Measurements from ENCODE around the gene SCARF2. TPM values are rescaled to one million over a fixed set of nuclear protein-coding genes. Genes with fewer than 3 reads are reported as not detected.

SCARF2 gene
- total and polyA plus RNA-seq, 2 donors (not counting 1 experiment from before 2014, with no cell fraction given): 8.1 to 14.5 TPM

DNA sequence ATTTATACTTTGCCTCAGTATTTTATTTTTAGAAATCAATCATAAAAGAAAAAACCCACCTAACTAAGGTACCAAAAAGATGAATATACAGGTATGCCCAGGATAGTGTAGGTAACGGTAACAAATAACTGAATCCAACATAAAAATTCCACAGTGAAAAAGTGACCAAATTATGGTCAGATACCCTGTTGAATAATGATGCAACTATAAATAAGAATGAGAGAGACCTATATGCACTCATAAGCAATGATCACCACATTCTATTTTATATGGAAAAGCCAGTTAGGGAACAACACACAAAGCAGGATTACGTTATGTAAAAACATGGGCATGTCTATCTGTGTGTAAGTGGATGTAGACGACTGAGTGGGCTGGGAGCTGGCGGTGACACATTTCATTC lies 50.7 kb downstream of the SCARF2 start:
- peaks cover 7% of the 10 kb centered on the region for H3K27me3 ChIP-seq (ENCODE audit: control insufficient read depth, insufficient read depth, low read length)
- H4K20me1 ChIP-seq (ENCODE audit: control insufficient read depth, extremely low read depth, insufficient read depth, low read length): no peaks in the 10 kb centered on the region

DNA sequence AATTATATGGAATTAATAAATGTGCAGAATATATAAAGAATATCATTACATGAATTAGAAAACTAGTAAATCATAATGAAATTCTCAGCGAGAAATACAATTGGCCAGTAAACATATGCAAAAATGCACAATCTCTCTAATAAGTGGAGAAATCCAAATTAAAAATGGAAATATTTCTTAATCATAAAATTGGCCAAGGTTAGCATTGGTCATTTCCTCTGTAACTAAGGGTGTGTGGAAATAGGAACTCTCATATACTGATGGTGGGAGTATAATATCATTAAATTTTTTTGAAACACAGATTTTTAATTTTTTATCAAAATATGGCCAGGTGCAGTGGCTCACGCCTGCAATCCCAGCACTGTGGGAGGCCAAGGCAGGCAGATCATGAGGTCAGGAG lies 51.3 kb downstream of the SCARF2 start:
- DNase-seq (ENCODE audit: low read depth in 2 of 2): no peak
- no peak overlapping the region for H3K27ac ChIP-seq (ENCODE audit: insufficient read depth, low read length)
- no peaks in the 10 kb centered on the region for H3K9me3 ChIP-seq (ENCODE audit: control insufficient read depth, insufficient read depth, low read depth, low read length)
- no peak overlapping the region for H3K9ac ChIP-seq (ENCODE audit: insufficient read depth, low read length)
- no peaks in the 10 kb centered on the region for H3K4me1 ChIP-seq (ENCODE audit: control insufficient read depth, extremely low read depth, insufficient read depth, low read length)
- no peaks in the 10 kb centered on the region for H4K20me1 ChIP-seq (ENCODE audit: control insufficient read depth, extremely low read depth, insufficient read depth, low read length)
- no peak for TF ChIP-seq EZH2 (IDR thresholded peaks at IDR 0.05; ENCODE audit: low read length, missing control alignments)
- TF ChIP-seq, protein P1, sequence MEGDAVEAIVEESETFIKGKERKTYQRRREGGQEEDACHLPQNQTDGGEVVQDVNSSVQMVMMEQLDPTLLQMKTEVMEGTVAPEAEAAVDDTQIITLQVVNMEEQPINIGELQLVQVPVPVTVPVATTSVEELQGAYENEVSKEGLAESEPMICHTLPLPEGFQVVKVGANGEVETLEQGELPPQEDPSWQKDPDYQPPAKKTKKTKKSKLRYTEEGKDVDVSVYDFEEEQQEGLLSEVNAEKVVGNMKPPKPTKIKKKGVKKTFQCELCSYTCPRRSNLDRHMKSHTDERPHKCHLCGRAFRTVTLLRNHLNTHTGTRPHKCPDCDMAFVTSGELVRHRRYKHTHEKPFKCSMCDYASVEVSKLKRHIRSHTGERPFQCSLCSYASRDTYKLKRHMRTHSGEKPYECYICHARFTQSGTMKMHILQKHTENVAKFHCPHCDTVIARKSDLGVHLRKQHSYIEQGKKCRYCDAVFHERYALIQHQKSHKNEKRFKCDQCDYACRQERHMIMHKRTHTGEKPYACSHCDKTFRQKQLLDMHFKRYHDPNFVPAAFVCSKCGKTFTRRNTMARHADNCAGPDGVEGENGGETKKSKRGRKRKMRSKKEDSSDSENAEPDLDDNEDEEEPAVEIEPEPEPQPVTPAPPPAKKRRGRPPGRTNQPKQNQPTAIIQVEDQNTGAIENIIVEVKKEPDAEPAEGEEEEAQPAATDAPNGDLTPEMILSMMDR (conservative IDR thresholded peaks at IDR 0.05 in 1 of 2, IDR thresholded peaks at IDR 0.05 in 1 of 2; ENCODE audit: low read depth in 1 of 2, low read length in 2 of 2): no peak
- H3K4me3 ChIP-seq (replicated peaks in 1 of 4; ENCODE audit: control extremely low read depth in 1 of 4, insufficient read depth in 1 of 4, low read depth in 3 of 4, low read length in 4 of 4): no peak overlapping the region
- no peaks in the 10 kb centered on the region for H3K79me2 ChIP-seq (ENCODE audit: control insufficient read depth, insufficient read depth, low read length)
- H3K4me2 ChIP-seq (ENCODE audit: extremely low read depth, insufficient read depth, low read length): no peak overlapping the region
- no peaks in the 10 kb centered on the region for H3K36me3 ChIP-seq (ENCODE audit: control insufficient read depth, insufficient read depth, low read length)
- H2AFZ ChIP-seq (ENCODE audit: low read length): no peak overlapping the region
- H3K27me3 ChIP-seq (ENCODE audit: control insufficient read depth, insufficient read depth, low read length): peaks cover 7% of the 10 kb centered on the region

More for the DNA sequence above, 50.7 kb downstream of the SCARF2 start:
- DNase-seq (ENCODE audit: low read depth in 2 of 2): no peak
- no peaks in the 10 kb centered on the region for H3K9me3 ChIP-seq (ENCODE audit: control insufficient read depth, insufficient read depth, low read depth, low read length)
- TF ChIP-seq, protein P1 (conservative IDR thresholded peaks at IDR 0.05 in 1 of 2, IDR thresholded peaks at IDR 0.05 in 1 of 2; ENCODE audit: low read depth in 1 of 2, low read length in 2 of 2): no peak
- no peak for TF ChIP-seq EZH2 (IDR thresholded peaks at IDR 0.05; ENCODE audit: low read length, missing control alignments)
- no peak overlapping the region for H2AFZ ChIP-seq (ENCODE audit: low read length)
- H3K79me2 ChIP-seq (ENCODE audit: control insufficient read depth, insufficient read depth, low read length): no peaks in the 10 kb centered on the region
- H3K4me3 ChIP-seq (replicated peaks in 1 of 4; ENCODE audit: control extremely low read depth in 1 of 4, insufficient read depth in 1 of 4, low read depth in 3 of 4, low read length in 4 of 4): no peak overlapping the region
- no peak overlapping the region for H3K9ac ChIP-seq (ENCODE audit: insufficient read depth, low read length)
- H3K4me2 ChIP-seq (ENCODE audit: extremely low read depth, insufficient read depth, low read length): no peak overlapping the region
- no peaks in the 10 kb centered on the region for H3K4me1 ChIP-seq (ENCODE audit: control insufficient read depth, extremely low read depth, insufficient read depth, low read length)
- no peak overlapping the region for H3K27ac ChIP-seq (ENCODE audit: insufficient read depth, low read length)
- no peaks in the 10 kb centered on the region for H3K36me3 ChIP-seq (ENCODE audit: control insufficient read depth, insufficient read depth, low read length)

GRCh38 chr22:20384865-20385264 lies 52.8 kb downstream of the SCARF2 start:
- Histone ChIP-seq H3K79me2 (ENCODE audit: control insufficient read depth, insufficient read depth, low read length) (no peaks in the 10 kb centered on the region), H4K20me1 (ENCODE audit: control insufficient read depth, extremely low read depth, insufficient read depth, low read length) (no peaks in the 10 kb centered on the region), H3K4me2 (ENCODE audit: extremely low read depth, insufficient read depth, low read length) (no peak overlapping the region), H3K4me1 (ENCODE audit: control insufficient read depth, extremely low read depth, insufficient read depth, low read length) (no peaks in the 10 kb centered on the region), H3K9me3 (ENCODE audit: control insufficient read depth, insufficient read depth, low read depth, low read length) (no peaks in the 10 kb centered on the region), H3K4me3 (replicated peaks in 1 of 4; ENCODE audit: control extremely low read depth in 1 of 4, insufficient read depth in 1 of 4, low read depth in 3 of 4, low read length in 4 of 4) (no peak overlapping the region), H2AFZ (ENCODE audit: low read length) (no peak overlapping the region), H3K9ac (ENCODE audit: insufficient read depth, low read length) (no peak overlapping the region), H3K27ac (ENCODE audit: insufficient read depth, low read length) (no peak overlapping the region), H3K36me3 (ENCODE audit: control insufficient read depth, insufficient read depth, low read length) (no peaks in the 10 kb centered on the region), H3K27me3 (ENCODE audit: control insufficient read depth, insufficient read depth, low read length) (peaks cover 7% of the 10 kb centered on the region)
- no peak for DNase-seq (ENCODE audit: low read depth in 2 of 2)
- no peak for TF ChIP-seq EZH2 (IDR thresholded peaks at IDR 0.05; ENCODE audit: low read length, missing control alignments)
- TF ChIP-seq, protein P1 (conservative IDR thresholded peaks at IDR 0.05 in 1 of 2, IDR thresholded peaks at IDR 0.05 in 1 of 2; ENCODE audit: low read depth in 1 of 2, low read length in 2 of 2): no peak
